ENCODE data around the gene ALK.

- no peak for TF ChIP-seq CTCF (IDR thresholded peaks at IDR 0.05)
- TF ChIP-seq POLR2A (IDR thresholded peaks at IDR 0.05), result no peak
Observed at GRCh38 chr2:29426354-29426753, 495.0 kb downstream of the ALK start.
